Fibroblast of lung (primary cell): ENCODE data around the gene AK9. TPM values are rescaled to one million over a fixed set of nuclear protein-coding genes. Genes with fewer than 3 reads are reported as not detected.

Source experiments
- DNase-seq, 2 donors: peaks; one replicate each; pipeline versions ENCODE4 v3.0.0 to v3.0.0-alpha.2; 2010; ENCODE audit warnings: low read depth in 2 of 2
- H2AFZ ChIP-seq: 2 replicates; pipeline ENCODE4 v1.5.1; 2012; ENCODE audit warnings: low read length, control low read depth, inconsistent platforms
- H3K27ac ChIP-seq: 2 replicates; pipeline ENCODE4 v1.5.1; 2011; ENCODE audit warnings: low read length, control low read depth; ENCODE audit not compliant: insufficient read depth
- H3K27me3 ChIP-seq: 2 replicates; pipeline ENCODE4 v1.5.1; 2011; ENCODE audit warnings: mild to moderate bottlenecking, low read length; ENCODE audit not compliant: control insufficient read depth, insufficient read depth
- H3K36me3 ChIP-seq: 2 replicates; pipeline ENCODE4 v1.5.1; 2011; ENCODE audit warnings: low read length; ENCODE audit not compliant: control insufficient read depth, insufficient read depth
- H3K4me1 ChIP-seq: 2 replicates; pipeline ENCODE4 v1.5.1; 2011; ENCODE audit warnings: low read length; ENCODE audit not compliant: control insufficient read depth, insufficient read depth; ENCODE audit errors: extremely low read depth
- H3K4me2 ChIP-seq: 2 replicates; pipeline ENCODE4 v1.5.1; 2011; ENCODE audit warnings: low read length, control low read depth; ENCODE audit not compliant: insufficient read depth; ENCODE audit errors: extremely low read depth
- H3K4me3 ChIP-seq, 4 experiments: fragments of 200-600 bp in 1 of 4; sonication (generic) in 1 of 4; replicated peaks in 1 of 4; 2 replicates each; pipeline ENCODE4 v1.5.1; 2011 to 2016; ENCODE audit warnings: low read length in 4 of 4, low read depth in 3 of 4, mild to moderate bottlenecking in 3 of 4, control low read depth in 2 of 4, inconsistent platforms in 1 of 4, mixed read lengths in 1 of 4; ENCODE audit not compliant: insufficient read depth in 1 of 4; ENCODE audit errors: control extremely low read depth in 1 of 4
- H3K79me2 ChIP-seq: 2 replicates; pipeline ENCODE4 v1.5.1; 2012; ENCODE audit warnings: mild to moderate bottlenecking, low read length, inconsistent platforms; ENCODE audit not compliant: control insufficient read depth, insufficient read depth
- H3K9ac ChIP-seq: 2 replicates; pipeline ENCODE4 v1.5.1; 2011; ENCODE audit warnings: mild to moderate bottlenecking, low read length, control low read depth; ENCODE audit not compliant: insufficient read depth
- H3K9me3 ChIP-seq: 2 replicates; pipeline ENCODE4 v1.5.1; 2012; ENCODE audit warnings: low read depth, low read length; ENCODE audit not compliant: control insufficient read depth, insufficient read depth
- H4K20me1 ChIP-seq: 2 replicates; pipeline ENCODE4 v1.5.1; 2011; ENCODE audit warnings: low read length; ENCODE audit not compliant: control insufficient read depth, insufficient read depth; ENCODE audit errors: extremely low read depth
- EZH2 ChIP-seq: IDR thresholded peaks from 2 replicates; pipeline ENCODE4 v1.5.1; 2012; ENCODE audit warnings: low read length, control low read depth, mild to moderate bottlenecking; ENCODE audit errors: missing control alignments
- polyA plus RNA-seq, 2 donors: library from polyadenylated mRNA; depleted of rRNA in 1 of 2; stranded (reverse) in 1 of 2; unstranded in 1 of 2; fragments of >200 nt; gene quantifications; 2 replicates each; pipeline ENCODE4 v1.2.1, GENCODE V29; 2011 to 2012; ENCODE audit warnings: missing spikeins in 1 of 2
- total RNA-seq: library from RNA; depleted of rRNA; stranded (reverse); fragments of >200 nt; gene quantifications from 2 replicates; pipeline ENCODE4 v1.2.1, GENCODE V29; 2014
- TF ChIP-seq, protein P1 (sequence below), 2 donors: IDR thresholded peaks in 1 of 2; conservative IDR thresholded peaks in 1 of 2; 1 replicate in 1 of 2; 2 replicates in 1 of 2; pipeline ENCODE4 v1.5.1; 2011 to 2012; ENCODE audit warnings: low read length in 2 of 2, control low read depth in 1 of 2, inconsistent platforms in 1 of 2, low read depth in 1 of 2, mild to moderate bottlenecking in 1 of 2

Gene AK9
- total and polyA plus RNA-seq, 2 donors (not counting 1 experiment from before 2014, with no cell fraction given) = 4.5 to 10.4 TPM

DNA sequence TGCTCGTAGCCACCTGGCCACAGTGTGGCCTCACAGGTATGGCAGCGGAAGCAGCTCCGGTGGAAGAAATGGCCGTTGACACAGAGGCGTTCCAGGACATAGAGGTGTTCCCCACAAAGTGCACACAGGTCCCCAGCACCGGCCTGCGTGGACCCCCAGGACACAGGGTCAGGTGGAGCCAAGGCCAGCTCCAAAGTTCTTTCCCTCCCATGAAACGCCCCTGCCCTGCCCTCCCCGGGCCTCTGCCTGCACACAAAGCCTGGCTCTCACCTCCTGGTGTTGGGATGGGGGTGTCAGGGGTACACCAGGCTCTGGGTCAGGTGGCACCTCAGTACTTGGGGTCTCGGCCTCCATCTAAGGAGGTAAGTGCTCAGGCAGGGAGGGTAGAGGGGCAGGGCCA lies 243.9 kb downstream of the AK9 start:
- Histone ChIP-seq H3K79me2 (no peaks in the 10 kb centered on the region), H3K27me3 (no peaks in the 10 kb centered on the region), H3K9me3 (no peaks in the 10 kb centered on the region), H3K4me3 (no peak overlapping the region), H2AFZ (no peak overlapping the region), H4K20me1 (no peaks in the 10 kb centered on the region), H3K36me3 (peaks cover 44% of the 10 kb centered on the region), H3K4me1 (no peaks in the 10 kb centered on the region), H3K4me2 (no peak overlapping the region), H3K9ac (no peak overlapping the region), H3K27ac (no peak overlapping the region)
- no peak for TF ChIP-seq EZH2
- TF ChIP-seq, protein P1, sequence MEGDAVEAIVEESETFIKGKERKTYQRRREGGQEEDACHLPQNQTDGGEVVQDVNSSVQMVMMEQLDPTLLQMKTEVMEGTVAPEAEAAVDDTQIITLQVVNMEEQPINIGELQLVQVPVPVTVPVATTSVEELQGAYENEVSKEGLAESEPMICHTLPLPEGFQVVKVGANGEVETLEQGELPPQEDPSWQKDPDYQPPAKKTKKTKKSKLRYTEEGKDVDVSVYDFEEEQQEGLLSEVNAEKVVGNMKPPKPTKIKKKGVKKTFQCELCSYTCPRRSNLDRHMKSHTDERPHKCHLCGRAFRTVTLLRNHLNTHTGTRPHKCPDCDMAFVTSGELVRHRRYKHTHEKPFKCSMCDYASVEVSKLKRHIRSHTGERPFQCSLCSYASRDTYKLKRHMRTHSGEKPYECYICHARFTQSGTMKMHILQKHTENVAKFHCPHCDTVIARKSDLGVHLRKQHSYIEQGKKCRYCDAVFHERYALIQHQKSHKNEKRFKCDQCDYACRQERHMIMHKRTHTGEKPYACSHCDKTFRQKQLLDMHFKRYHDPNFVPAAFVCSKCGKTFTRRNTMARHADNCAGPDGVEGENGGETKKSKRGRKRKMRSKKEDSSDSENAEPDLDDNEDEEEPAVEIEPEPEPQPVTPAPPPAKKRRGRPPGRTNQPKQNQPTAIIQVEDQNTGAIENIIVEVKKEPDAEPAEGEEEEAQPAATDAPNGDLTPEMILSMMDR (conservative IDR thresholded peaks at IDR 0.05 in 1 of 2, IDR thresholded peaks at IDR 0.05 in 1 of 2; ENCODE audit: low read depth in 1 of 2, low read length in 2 of 2) = no peak
- no peak for DNase-seq

DNA sequence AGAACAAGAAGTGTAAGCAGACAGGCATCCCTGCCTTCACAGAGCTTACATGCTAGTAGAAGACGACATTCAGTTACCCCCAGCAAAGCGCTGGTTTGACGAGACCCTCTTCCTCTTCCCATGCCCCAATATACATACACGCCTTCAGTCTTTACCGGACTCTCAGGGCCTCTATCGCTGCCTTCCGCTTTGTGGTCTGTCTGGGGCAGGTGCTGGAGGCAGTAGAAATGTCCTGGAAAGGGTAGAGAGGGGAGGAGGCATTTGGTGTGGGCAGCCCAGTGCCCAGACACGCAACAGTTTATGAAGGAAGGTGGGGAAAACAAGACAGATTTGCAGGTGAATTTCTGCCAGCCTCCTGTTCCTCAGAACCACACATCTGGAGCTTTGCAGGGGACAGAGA lies 244.5 kb downstream of the AK9 start:
- Histone ChIP-seq H3K4me2 (no peak overlapping the region), H4K20me1 (no peaks in the 10 kb centered on the region), H3K79me2 (no peaks in the 10 kb centered on the region), H3K9ac (no peak overlapping the region), H2AFZ (no peak overlapping the region), H3K27ac (no peak overlapping the region), H3K4me1 (no peaks in the 10 kb centered on the region), H3K36me3 (peaks cover 39% of the 10 kb centered on the region), H3K4me3 (no peak overlapping the region), H3K27me3 (no peaks in the 10 kb centered on the region), H3K9me3 (no peaks in the 10 kb centered on the region)
- DNase-seq = no peak
- TF ChIP-seq, protein P1 (conservative IDR thresholded peaks at IDR 0.05 in 1 of 2, IDR thresholded peaks at IDR 0.05 in 1 of 2; ENCODE audit: low read depth in 1 of 2, low read length in 2 of 2) = no peak
- TF ChIP-seq EZH2 = no peak

DNA sequence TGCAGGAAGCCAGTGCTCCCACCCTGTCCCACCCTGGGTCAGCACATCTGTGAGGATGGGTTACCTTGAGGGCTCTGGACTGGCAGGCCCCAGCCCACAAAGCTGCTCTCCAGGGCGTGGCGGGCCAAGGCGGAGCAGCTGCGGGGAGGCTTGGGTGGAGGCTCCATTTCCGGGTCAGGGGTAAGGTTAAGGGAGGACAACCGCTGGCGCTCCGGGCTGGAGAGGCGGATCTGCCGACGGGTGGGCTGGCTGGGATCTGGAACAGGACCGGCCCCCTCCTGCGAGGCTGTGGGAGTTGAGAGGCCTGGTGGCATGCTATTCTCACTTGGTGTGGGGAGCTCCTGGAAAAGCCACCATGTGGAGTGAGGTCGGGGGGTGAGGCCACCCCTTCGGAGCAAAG lies 244.9 kb downstream of the AK9 start:
- TF ChIP-seq, protein P1 (conservative IDR thresholded peaks at IDR 0.05 in 1 of 2, IDR thresholded peaks at IDR 0.05 in 1 of 2; ENCODE audit: low read depth in 1 of 2, low read length in 2 of 2) = no peak
- no peak for TF ChIP-seq EZH2
- H3K4me3 ChIP-seq = no peak overlapping the region
- no peak overlapping the region for H3K4me2 ChIP-seq
- H3K27me3 ChIP-seq = no peaks in the 10 kb centered on the region
- H3K4me1 ChIP-seq = peaks cover 3% of the 10 kb centered on the region
- peaks cover 38% of the 10 kb centered on the region for H3K36me3 ChIP-seq
- no peak overlapping the region for H3K27ac ChIP-seq
- no peaks in the 10 kb centered on the region for H3K9me3 ChIP-seq
- H2AFZ ChIP-seq = no peak overlapping the region
- no peak overlapping the region for H3K9ac ChIP-seq
- no peaks in the 10 kb centered on the region for H4K20me1 ChIP-seq
- no peak for DNase-seq
- H3K79me2 ChIP-seq = no peaks in the 10 kb centered on the region
